KOPT-K1 (cell line): ENCODE data around the gene RTL10.

Experiments
- H3K27ac ChIP-seq: fragments of 200-600 bp; sonication (generic); 2 replicates; pipeline ENCODE4 v1.5.1; 2016; ENCODE audit warnings: antibody characterized with exemption, mild to moderate bottlenecking, low read depth, low read length; ENCODE audit not compliant: poor library complexity, severe bottlenecking
- H3K36me3 ChIP-seq: fragments of 200-600 bp; sonication (generic); 2 replicates; pipeline ENCODE4 v1.5.1; 2017; ENCODE audit warnings: antibody characterized with exemption, mild to moderate bottlenecking, low read length, moderate library complexity; ENCODE audit not compliant: insufficient read depth
- H3K9me3 ChIP-seq: fragments of 200-600 bp; sonication (generic); 2 replicates; pipeline ENCODE4 v1.5.1; 2017; ENCODE audit warnings: antibody characterized with exemption, low read length, mild to moderate bottlenecking; ENCODE audit not compliant: insufficient read depth, poor library complexity, severe bottlenecking

The RTL10 gene

GRCh38 chr22:19811811-19812771, 42.6 kb downstream of the RTL10 start:
- Histone ChIP-seq H3K9me3 (no peaks in the 10 kb centered on the region), H3K27ac (no peak overlapping the region), H3K36me3 (peaks cover 52% of the 10 kb centered on the region)

GRCh38 chr22:19811211-19811621, 43.5 kb downstream of the RTL10 start:
- no peak overlapping the region for H3K27ac ChIP-seq

GRCh38 chr22:19810381-19811201, 44.1 kb downstream of the RTL10 start:
- Histone ChIP-seq H3K27ac (no peak overlapping the region), H3K36me3 (peaks cover 67% of the 10 kb centered on the region), H3K9me3 (no peaks in the 10 kb centered on the region)

More at GRCh38 chr22:19811211-19811621, 43.5 kb downstream of the RTL10 start:
- no peaks in the 10 kb centered on the region for H3K9me3 ChIP-seq
- H3K36me3 ChIP-seq, result peaks cover 61% of the 10 kb centered on the region

- Histone ChIP-seq H3K36me3 (peaks cover 66% of the 10 kb centered on the region), H3K9me3 (no peaks in the 10 kb centered on the region), H3K27ac (no peak overlapping the region)
Measured at GRCh38 chr22:19809741-19810140, 44.9 kb downstream of the RTL10 start.

- Histone ChIP-seq H3K27ac (no peak overlapping the region), H3K36me3 (peaks cover 64% of the 10 kb centered on the region), H3K9me3 (no peaks in the 10 kb centered on the region)
Measured at GRCh38 chr22:19808873-19809478, 45.7 kb downstream of the RTL10 start.

GRCh38 chr22:19807914-19808872, 46.5 kb downstream of the RTL10 start:
- Histone ChIP-seq H3K9me3 (no peaks in the 10 kb centered on the region), H3K36me3 (peaks cover 66% of the 10 kb centered on the region; the same call in 1 of the 2 replicates), H3K27ac (no peak overlapping the region)

- H3K27ac ChIP-seq, result no peak overlapping the region
- H3K9me3 ChIP-seq, result no peaks in the 10 kb centered on the region
- H3K36me3 ChIP-seq, result peaks cover 66% of the 10 kb centered on the region; the same call in 1 of the 2 replicates
Measured at GRCh38 chr22:19807161-19807913, 47.3 kb downstream of the RTL10 start.

GRCh38 chr22:19806213-19807160, 48.2 kb downstream of the RTL10 start:
- H3K36me3 ChIP-seq, result peaks cover 66% of the 10 kb centered on the region; the same call in 1 of the 2 replicates
- H3K9me3 ChIP-seq, result no peaks in the 10 kb centered on the region
- no peak overlapping the region for H3K27ac ChIP-seq

- H3K27ac ChIP-seq, result no peak overlapping the region
- no peaks in the 10 kb centered on the region for H3K9me3 ChIP-seq
- H3K36me3 ChIP-seq, result peaks cover 65% of the 10 kb centered on the region; the same call in 1 of the 2 replicates
Measured at GRCh38 chr22:19805821-19806212, 48.9 kb downstream of the RTL10 start.
